ENCODE measurements around the gene MYOZ3.

DNA sequence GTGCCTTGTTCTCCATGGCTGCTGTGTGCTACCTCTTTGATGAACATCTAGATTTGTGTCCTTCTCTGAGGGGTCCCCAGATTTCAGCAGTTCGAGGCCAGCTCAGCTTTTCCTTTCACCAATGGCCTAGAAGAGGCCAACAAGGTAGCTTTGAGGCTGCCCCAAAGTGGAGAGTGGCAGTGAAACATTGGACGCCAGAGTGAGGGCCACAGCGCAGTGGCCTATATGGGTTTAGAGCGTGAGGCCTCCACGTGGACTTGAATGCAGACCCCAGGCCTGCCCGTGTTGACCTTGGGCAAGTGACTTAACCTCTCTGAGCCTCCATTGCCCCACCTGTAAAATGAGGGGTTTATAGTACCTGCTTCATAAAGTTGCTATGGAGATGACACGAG is 11.8 kb downstream of the MYOZ3 start:
- TF ChIP-seq CBX5 (IDR thresholded peaks at IDR 0.05; ENCODE audit: low read depth, low read length) (no peak), POLR2AphosphoS5 (IDR thresholded peaks at IDR 0.05; ENCODE audit: low read depth, low read length) (no peak), CHD2 (IDR thresholded peaks at IDR 0.05; ENCODE audit: low read length) (no peak), RFX5 (IDR thresholded peaks at IDR 0.05; ENCODE audit: borderline replicate concordance, low read depth, low read length) (no peak), POLR2A (IDR thresholded peaks at IDR 0.05; ENCODE audit: control extremely low read depth in 1 of 2, low read depth in 2 of 2, low read length in 2 of 2) (no peak), RAD21 (IDR thresholded peaks at IDR 0.05 in 1 of 2, conservative IDR thresholded peaks at IDR 0.05 in 1 of 2; ENCODE audit: low read depth in 2 of 2, low read length in 2 of 2) (no peak), CHD1 (IDR thresholded peaks at IDR 0.05; ENCODE audit: low read depth, low read length) (no peak), CBX8 (IDR thresholded peaks at IDR 0.05; ENCODE audit: borderline replicate concordance, low read depth, low read length) (no peak), EZH2 (IDR thresholded peaks at IDR 0.05; ENCODE audit: low read depth, low read length, severe bottlenecking) (no peak), SIN3A (conservative IDR thresholded peaks at IDR 0.05 in 1 of 2, IDR thresholded peaks at IDR 0.05 in 1 of 2; ENCODE audit: low read depth in 1 of 2, low read length in 2 of 2) (no peak)
- TF ChIP-seq, protein P1, sequence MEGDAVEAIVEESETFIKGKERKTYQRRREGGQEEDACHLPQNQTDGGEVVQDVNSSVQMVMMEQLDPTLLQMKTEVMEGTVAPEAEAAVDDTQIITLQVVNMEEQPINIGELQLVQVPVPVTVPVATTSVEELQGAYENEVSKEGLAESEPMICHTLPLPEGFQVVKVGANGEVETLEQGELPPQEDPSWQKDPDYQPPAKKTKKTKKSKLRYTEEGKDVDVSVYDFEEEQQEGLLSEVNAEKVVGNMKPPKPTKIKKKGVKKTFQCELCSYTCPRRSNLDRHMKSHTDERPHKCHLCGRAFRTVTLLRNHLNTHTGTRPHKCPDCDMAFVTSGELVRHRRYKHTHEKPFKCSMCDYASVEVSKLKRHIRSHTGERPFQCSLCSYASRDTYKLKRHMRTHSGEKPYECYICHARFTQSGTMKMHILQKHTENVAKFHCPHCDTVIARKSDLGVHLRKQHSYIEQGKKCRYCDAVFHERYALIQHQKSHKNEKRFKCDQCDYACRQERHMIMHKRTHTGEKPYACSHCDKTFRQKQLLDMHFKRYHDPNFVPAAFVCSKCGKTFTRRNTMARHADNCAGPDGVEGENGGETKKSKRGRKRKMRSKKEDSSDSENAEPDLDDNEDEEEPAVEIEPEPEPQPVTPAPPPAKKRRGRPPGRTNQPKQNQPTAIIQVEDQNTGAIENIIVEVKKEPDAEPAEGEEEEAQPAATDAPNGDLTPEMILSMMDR (IDR thresholded peaks at IDR 0.05; ENCODE audit: control extremely low read depth in 1 of 3, insufficient read depth in 1 of 3, low read depth in 1 of 3, low read length in 3 of 3), result no peak
